Superior temporal gyrus (tissue), 1 donor: ENCODE measurements around the gene SH3BGRL2.

Experiments
- DNase-seq: peaks from one replicate; pipeline ENCODE4 v3.0.0-alpha.2; 2016; ENCODE audit errors: extremely low spot score

Gene SH3BGRL2

DNA sequence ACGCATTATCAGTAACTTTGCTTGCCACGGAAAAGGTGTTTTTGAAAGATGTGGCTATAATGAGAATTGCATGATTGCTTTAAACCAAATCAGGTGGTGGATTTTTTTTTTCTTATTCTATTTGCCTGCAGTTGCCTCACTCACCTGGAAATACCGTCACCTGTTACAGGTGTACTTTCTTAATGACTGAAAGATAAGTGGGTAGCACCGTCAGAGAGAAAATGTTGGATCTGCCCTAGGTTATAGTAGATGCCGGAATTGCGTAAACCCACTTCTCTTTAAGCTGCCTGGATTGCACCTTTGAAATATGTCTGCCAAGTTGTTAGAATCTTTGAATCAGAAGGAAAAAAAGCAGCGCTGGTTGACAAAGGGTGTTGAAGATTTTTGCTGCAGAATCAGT, 68.5 kb downstream of the SH3BGRL2 start:
- DNase-seq: no peak

DNA sequence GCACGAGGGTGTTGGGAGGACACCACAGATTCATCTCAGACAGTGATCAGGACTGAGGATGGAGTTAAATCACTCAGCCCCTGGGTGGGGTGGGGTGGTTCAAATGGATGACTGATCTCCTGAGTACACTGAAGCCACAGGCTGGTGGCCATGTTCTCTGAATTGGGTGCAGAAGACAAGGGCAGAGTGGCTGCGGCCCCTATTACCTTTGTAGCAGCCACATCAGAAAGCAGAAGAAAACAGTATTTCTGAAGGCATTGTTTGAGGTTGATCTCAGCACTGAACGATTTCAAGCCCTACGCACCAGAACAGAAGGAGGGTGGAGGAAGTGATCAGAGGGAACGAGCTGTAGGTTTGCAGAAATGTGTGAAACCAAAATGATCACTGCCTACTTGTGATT, 71.6 kb downstream of the SH3BGRL2 start:
- DNase-seq: no peak

DNA sequence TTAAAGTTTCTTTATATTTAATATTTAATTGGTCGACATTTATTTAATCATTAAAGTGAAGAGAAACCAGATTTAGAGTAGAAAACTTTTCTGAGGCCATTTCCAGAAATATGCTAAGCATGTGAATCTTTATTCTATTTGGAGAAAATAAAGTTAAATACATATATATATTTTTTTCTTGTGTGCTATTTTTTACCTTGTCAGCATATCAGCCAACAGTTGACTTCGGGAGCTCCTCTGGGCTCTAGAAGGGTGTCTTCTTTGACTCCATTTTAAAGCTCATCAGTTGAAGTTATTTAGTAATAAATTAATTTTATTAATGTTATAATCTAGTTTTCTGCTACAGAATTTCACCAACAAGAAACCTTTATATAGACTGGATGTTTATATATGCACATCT, 73.1 kb downstream of the SH3BGRL2 start:
- no peak for DNase-seq

GRCh38 chr6:79705456-79705995, 74.4 kb downstream of the SH3BGRL2 start:
- no peak for DNase-seq

DNA sequence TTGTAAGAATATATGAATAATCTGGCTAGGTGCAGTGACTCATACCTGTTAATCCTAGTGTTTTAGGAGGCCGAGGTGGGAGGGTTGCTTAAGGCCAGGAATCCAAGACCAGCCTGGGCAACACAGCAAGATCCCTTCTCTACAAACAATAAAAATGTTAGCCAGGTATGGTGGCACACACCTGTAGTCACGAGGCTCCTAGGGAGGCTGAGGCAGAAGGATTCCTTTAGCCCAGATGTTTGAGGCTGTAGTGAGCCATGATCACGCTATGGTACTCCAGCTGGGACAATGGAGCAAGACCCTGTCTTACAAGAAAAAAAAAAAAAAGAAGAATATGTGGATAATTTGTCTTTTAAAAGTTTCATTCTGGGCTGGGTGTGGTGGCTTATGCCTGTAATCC, 75.4 kb downstream of the SH3BGRL2 start:
- no peak for DNase-seq

DNA sequence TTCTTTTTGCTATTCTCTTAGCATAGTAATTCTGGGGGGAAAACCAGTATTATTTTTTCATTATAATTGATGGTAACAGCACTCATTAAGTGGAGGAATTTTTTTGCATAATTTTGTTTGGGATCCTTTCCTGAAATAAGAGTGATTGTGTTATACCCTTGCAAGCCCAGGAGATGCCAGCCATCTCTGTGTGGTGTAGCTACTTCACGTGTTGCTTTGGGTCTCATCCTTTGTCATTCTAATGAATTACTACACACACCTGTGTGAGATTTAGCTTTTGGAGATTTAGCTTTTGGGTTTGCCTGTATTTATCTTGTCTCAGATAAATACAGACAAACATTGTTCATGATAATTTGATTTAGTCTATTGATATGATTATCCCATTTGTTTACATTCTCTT, 76.5 kb downstream of the SH3BGRL2 start:
- DNase-seq: no peak

DNA sequence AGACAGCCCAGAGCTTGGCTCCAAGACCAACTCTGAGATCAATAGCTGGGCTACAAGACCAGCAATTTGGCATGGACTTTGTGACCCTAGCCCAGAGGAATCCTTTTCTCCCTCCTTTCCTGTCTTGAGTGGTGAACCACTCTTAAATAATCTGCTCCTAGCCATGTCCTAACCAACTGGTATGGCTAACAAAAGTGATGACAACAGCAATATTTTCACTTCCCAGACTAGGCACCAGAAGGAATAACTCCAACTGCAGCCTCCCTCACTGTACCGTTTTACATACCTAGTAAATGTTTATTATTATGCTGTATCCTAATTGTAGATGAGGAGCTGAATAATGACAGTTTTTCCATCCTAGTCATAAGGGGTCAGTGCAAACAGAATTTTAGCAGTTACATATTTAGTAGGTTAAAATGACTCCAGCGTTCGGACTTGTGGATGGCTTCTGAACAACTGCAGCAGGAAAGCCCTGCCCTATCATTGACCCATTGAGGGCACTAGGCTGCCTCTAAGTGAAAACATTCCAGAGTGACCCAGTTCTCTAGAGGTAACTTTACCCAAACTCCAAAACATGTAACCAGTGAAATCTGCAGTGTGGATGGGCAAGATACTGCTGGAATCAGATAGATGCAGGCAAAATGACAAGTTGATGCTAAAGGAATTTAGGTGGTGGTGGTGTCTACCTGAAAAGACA, 77.1 kb downstream of the SH3BGRL2 start:
- DNase-seq: no peak

GRCh38 chr6:79710127-79710526, 79.0 kb downstream of the SH3BGRL2 start:
- DNase-seq: no peak

GRCh38 chr6:79711167-79711566, 80.0 kb downstream of the SH3BGRL2 start:
- no peak for DNase-seq

GRCh38 chr6:79712144-79712543, 81.0 kb downstream of the SH3BGRL2 start:
- DNase-seq: peak; percentile 51

- peak; percentile 18 for DNase-seq
These were observed 81.5 kb downstream of the SH3BGRL2 start for GRCh38 chr6:79712616-79713135.

GRCh38 chr6:79713701-79714322, 82.7 kb downstream of the SH3BGRL2 start:
- DNase-seq: peak; percentile 78

DNA sequence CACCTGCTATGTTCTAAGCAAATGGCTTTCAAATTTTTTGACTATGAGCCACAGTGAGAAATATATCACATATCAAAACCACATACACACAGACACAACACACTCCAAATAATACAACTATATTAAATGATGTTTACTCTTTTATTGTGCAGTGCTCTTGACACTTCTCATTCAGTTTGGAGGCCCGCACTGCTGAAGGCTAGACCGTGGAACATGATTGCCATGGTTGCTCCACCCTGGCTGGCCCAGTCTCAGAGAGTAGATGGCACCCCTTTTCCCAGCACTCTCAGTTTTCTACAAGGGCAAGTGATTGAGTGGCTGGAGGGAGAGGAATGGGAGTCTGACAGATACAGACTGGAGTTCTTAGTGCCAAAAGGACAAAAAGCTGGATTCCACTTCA, 86.9 kb downstream of the SH3BGRL2 start:
- DNase-seq: no peak

- no peak for DNase-seq
These were observed 87.5 kb downstream of the SH3BGRL2 start for GRCh38 chr6:79718509-79719247.

GRCh38 chr6:79719248-79719960, 88.3 kb downstream of the SH3BGRL2 start:
- no peak for DNase-seq

DNA sequence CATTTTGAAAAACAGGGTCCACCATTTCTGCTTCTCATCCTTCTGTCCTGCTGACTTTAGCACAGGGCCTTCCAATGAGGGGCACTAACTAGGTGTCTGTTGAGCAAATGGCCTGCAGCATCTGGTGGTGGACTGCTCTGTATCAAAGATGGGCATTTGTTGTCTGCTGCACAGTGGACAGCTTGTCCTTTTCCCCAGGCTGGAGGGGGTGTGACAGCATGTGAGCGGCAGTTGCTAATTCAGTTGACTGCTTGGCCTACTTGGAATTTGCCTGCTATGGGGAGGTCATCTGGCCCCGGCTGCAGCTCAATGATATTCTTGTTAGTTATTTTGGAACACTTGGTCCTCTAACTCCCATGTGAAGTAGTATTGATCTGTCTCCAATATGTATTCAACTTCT, 93.7 kb downstream of the SH3BGRL2 start:
- no peak for DNase-seq

GRCh38 chr6:79731471-79731870, 100.3 kb downstream of the SH3BGRL2 start:
- DNase-seq: no peak

DNA sequence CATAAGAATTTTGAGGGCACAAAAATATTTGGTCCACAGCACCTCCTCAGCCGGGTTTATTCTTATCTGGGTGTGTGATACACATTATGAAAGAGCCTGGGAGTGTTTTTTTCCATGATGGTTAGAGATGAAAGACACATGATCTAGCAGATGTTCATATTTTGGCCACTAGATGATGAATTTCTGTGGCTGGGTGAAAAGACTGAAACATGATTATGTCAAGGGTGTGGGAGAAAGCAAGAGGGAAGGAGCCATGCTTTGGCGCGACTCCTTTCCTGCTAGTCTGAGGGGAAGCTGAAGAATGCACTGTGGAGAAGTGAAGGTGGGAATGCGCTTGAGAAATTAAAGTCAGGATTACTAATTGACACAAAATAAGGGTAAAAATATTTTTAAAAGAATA, 102.3 kb downstream of the SH3BGRL2 start:
- no peak for DNase-seq

DNA sequence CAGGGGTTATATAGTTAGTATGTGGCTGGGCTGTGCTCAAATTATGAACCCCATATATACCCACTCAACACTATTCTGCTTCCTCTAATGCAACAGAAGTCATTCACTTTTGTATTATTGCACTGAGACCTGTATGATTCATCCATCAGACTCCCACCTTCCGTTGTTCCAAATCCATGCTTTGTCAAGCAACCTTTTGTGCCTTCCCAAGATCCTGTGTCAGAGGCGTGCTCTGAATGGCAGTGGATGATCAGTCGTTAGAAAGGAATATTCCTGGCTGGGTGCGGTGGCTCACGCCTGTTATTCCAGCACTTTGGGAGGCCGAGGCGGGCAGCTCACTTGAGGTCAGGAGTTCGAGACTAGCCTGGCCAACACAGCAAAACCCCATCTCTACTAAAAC, 103.2 kb downstream of the SH3BGRL2 start:
- no peak for DNase-seq

GRCh38 chr6:79735183-79735582, 104.1 kb downstream of the SH3BGRL2 start:
- DNase-seq: no peak

GRCh38 chr6:79737172-79737571, 106.0 kb downstream of the SH3BGRL2 start:
- DNase-seq: peak; percentile 52

DNA sequence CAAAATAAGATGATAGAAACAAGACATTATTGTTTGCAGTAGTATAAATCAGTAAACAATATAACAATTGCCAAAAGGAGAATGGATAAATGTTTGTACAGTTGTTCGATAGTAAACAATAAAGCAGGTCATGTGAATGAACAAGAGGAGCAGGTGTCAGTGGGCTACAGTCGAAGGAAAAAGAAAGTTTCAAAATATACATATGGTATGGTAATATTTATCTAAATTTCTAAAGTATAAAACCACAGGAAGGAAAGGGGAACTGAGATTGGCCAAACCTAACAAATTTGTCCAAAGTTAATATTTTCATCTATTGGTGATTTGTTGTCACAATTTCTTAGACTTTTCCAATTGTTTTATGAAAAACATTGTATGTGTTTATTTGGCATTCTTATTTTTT, 110.9 kb downstream of the SH3BGRL2 start:
- no peak for DNase-seq
